GM12873 (cell line): ENCODE data around the gene FBXL4.

Experiments
- CTCF ChIP-seq: IDR thresholded peaks from 2 replicates; pipeline ENCODE4 v1.5.1; 2012; ENCODE audit warnings: low read depth, mild to moderate bottlenecking, moderate library complexity, low read length, control low read depth; ENCODE audit not compliant: insufficient read depth; ENCODE audit errors: missing control alignments

The FBXL4 gene

DNA sequence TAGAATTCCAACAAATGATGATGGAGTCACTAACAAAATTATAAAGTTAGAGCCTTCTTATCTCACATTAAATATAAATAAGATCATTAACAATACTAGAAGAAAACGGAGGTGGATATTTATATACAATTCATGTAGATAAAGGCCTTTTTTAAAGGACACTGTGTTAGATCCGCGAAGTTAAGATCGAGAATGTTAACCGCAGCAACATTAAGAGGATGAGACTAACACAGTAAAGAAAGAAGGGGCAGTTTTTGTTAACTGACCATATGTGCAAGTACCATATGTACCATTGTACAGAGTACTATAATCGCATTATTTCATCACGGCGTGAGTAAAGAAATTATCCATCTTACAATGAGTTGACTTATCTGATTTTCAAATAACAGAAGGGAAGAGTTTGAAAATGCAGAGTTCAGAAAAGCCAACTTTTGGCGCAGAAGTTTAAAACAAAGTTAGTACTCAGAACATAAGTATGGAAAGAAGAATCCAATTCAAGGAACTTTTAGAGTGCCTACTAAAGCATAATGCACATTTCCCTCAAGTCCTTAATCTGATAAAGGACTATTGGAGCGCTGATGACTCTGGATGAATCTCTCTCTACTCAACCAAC lies 1.4 kb downstream of the FBXL4 start:
- TF ChIP-seq CTCF = no peak

DNA sequence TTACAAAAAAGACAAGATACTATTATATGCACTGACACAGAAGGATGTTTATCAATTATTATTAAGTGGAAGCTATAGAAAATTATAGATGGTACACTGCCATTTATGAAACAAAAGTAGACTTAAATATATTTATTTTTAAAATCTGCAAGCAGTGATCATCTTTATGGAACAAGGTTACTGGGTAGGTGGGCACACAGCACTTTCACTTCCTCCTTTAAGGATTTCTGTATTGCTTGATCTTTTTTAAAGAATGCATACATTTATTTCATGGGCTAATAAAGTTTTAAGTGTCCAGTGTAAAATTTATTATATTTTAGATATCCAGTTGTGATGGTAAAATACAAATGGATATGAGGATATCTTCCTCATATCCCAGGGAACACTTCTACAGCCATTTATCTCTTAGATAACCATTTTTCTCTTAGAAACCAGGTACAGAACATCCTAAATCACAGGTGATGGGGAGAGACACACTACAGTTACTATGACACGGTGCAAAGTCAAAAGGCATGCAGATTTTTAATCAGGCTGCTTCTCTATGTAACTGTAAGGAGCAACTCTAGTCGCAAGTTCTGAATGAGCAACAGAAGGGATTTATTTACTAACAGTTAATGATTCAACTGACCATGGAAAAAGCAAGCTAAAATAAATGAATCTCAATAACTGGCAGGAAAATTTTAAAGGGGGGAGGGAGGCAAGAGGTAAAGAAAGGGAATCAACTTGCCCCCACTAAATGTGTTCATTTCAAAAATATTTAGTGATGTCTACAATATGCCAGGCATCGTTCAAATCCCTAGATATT lies 2.2 kb downstream of the FBXL4 start:
- TF ChIP-seq CTCF = no peak

DNA sequence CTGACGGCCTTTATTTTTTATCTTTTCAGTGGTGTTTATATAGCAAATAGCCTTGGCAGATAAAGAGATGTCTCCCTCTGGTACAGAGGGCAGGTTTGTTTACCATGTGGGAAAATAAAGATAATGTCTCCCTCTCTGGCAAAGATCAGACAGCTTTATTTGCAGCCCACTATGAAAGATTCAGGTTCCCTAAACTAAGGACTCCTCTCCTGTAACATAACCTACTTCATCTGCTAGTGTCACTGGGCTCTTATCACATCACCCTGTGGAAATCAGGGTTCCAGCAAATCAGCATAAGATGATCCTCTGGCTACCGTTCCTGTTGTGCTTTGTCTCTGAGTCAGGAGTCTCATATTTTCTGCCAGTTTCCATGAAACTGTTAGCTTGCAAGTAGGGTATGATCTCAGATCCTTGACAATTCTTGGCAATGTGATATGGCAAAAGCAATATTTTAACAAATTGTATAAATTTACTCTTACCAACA lies 3.1 kb downstream of the FBXL4 start:
- no peak for TF ChIP-seq CTCF

DNA sequence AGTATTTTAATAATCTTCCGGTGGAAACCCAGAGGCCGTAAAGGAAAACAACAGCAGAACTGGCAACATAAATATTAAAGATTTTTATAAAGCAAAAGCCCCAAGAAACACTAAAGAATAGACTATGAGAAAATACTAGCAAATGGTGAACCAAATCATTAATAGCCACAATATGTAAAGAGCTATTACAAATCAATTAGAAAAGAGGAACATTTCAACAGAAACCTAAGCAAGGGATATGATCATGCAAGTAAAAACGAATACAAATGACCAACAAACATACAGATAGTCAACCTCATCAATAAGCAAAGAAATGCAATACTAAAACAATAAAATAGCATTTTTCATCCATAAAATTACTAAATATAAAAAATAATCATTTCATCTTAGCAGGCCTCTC lies 3.6 kb downstream of the FBXL4 start:
- no peak for TF ChIP-seq CTCF

DNA sequence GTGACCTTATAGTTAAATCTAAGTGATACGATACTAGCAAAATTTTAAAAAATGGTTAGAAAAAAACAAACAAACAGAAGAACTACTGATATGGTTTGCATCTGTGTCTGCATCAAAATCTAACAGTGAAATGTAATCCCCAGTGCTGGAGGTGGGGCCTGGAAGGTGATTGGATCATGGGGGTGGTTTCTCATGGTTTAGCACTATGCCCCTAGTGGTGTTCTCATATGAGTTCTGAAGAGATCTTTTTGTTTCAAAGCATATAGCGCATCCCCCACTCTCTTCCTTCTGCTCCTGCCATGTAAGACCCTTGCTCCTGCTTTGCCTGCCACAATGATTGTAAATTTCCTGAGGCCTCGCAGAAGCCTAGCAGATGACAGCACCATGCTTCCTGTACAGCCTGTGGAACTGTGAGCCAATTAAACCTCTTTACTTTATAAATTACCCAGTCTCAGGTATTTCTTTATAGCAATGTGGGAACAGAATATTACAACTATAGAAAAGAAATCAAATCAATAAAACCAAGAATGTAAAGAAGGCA lies 5.4 kb downstream of the FBXL4 start:
- TF ChIP-seq CTCF = peak; percentile 25

DNA sequence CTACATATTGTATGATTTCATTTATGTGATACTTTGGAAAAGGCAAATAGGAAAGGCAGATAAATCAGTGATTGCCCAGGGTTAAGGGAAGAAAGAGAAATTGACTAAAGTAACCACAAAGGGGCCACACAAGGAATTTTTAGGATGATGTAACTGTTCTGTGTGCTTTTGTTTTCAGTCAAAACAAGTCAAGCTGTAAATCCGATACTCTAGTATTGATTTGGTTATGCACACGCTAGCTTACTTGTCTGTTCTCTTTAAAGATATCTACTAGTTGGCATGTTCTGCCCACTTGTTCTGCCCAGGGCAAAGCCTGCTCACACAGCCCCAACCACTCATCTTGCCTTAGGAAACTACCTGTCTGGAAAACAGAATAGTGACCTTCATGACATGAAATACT lies 6.4 kb downstream of the FBXL4 start:
- TF ChIP-seq CTCF = no peak

DNA sequence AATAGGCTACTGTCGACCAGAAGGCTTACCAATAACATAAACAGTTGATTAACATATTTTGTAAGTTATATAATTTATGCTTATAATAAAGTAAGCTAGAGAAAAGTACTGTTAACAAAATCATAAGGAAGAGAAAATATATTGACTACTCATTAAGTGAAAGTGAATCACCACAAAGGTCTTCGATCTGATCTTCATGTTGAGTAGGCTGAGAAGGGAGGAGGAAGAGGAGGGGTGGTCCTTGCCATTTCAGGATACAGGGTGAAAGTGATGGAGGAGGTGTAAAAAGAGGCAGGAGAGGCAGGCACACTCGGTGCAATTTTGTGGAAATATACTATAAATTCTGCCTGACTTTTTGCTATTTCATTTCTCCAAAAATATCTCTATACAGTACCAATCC lies 10.4 kb downstream of the FBXL4 start:
- TF ChIP-seq CTCF = no peak
